HG02759 (cell line): ENCODE results near the gene PAPPA.

Experiments used
- ATAC-seq: cut with Tn5 transposase; IDR thresholded peaks from one replicate; pipeline ENCODE4 v1.9.1; 2021; ENCODE audit warnings: mild to moderate bottlenecking, moderate library complexity; ENCODE audit not compliant: unreplicated experiment

The PAPPA gene

DNA sequence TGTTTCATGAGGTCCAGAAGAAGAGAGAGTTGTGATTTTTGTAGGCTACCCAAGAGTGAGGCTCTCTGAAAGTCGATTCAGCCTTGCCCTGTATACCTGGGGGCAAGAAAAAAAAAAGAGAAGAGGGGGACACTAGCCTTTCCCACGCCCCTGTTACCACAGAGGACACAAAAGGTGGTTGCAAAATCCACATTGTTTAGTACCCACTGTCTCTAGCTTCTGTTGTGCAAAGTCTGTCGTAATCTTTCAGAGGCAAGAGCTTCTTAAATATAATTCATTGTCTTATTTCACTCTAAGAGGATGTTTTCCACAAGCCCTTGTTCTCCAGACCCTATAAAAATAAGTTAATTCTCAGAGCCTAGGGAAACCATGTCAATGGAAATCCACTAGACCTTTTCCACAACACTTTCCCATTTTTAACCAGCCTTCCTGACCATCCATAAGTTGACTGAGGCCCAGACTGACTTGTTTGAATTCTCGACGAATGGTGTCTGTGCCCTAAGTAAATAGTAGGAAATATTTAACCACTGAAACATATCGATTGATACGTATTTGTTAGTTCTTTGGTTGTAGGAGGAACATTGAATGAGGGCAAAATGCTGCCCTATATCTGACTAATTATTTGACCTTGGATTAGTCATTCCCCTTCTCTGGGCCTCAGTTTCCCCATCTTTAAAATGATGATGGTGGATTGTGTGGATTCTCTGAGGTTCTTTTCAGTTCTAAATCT lies 182.7 kb downstream of the PAPPA start:
- ATAC-seq = no peak

DNA sequence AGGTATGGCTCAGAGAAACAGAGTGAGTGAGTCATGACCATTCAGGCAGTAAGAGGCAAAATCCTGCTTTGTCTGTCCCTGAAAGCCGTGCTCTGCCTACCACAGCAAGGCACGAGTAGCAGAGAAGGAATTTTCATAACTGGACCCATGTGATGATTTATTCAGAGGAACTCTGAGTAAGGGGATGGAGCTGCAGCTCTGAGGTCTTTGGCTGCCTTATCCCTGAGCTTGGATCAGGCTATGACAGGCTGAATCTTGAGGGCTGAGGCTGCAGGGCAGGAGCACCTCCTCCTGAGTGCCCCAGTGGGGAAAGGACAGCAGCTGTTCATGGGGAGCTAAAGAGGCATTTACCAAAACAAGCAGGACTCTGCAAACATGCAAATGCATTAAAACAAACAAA lies 183.4 kb downstream of the PAPPA start:
- ATAC-seq = no peak

- no peak for ATAC-seq
Observed at GRCh38 chr9:116340270-116340669, 186.7 kb downstream of the PAPPA start.

DNA sequence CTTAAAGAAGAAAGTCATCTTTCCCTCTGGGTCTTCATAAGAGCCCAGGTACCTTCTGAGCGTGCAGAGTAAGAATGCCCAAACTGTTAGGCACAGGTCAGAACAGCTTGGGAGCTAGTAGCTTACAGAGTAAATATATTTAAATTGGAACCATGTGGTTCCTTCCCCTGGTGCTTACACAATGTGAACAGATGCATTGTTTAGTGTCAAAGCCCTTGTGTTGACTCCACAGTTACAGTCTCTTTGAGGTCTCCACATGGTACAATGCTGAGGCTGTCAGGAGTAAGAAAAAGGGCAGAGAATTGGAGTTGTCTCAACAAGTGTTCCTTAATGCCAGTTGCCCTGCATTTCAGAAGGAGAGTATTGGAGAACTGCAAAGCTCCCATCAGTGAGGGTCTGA lies 188.5 kb downstream of the PAPPA start:
- no peak for ATAC-seq

DNA sequence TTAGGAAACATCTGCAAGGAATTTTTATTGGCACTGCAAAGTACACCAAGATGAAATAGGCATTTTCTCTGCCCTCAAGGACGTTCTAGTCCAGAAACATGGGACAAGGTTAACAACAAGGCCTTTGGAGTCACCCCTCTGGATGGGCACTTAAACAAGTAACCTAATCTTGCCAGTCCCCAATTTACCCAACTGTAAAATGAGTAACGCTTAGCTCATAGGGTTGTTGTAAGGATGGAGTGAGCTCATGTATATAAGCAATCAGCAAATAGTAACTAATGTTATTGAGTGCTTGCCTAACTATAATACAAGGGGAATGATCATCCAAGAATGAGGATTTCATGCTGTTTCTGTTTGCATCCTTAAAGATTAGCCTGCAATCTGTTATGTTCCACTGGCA lies 189.3 kb downstream of the PAPPA start:
- ATAC-seq = no peak

- no peak for ATAC-seq
Observed at GRCh38 chr9:116344416-116344815, 190.8 kb downstream of the PAPPA start.

DNA sequence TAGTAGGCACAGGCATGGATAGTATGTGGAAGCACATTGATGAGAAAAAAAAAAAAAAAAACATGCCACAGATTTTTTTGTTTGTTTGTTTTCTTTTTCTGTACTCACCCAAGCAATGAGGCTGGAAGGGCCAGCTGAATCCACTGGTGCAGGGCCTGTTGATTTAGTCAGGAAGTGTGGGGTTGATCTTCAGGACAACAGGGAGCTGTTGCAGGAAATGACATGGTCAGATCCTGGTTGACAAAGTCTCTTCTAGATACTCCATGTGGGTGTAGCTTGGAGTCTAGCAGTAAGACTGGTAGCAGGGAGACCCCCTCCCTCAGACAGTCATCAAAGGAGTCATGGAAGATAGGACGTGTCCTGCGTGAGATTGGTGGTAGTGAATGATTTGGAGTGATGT lies 191.8 kb downstream of the PAPPA start:
- ATAC-seq = no peak

DNA sequence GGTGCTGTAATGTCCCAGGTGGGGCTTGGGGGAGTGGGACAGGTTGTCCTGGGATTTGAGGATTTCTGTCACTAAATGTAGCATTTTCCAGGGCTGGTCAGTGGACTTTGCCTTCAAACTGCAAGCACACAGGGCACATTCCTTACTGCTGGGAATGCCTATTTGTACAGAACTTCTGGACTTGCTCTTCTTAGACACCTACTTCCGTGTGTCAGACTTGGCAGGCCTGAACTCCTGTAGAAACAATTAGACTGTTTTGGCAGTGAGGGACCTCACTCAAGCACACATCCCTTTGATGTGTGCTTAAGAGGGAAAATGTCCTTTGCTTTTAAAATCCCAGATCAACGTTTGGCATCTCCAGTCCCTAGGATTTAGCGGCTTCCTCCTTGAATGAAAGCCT lies 192.2 kb downstream of the PAPPA start:
- no peak for ATAC-seq

DNA sequence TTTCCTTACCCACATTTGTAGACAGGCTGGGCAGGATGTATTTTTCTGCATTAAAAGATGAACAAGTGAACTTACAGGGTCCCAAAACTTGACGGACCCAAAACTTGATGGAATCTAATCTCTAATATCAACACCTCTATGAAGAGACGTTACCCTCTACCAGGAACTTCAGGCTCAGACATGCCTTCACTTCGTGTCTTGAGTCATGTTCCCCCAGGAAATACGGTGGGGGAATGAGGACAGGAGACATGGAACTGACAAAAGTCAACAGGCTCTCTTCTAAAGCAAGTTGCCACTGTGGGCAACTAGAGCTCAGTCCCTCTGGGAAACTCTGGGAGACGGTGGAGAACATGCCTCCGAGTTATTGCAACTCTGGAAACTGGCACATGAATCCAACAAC lies 196.1 kb downstream of the PAPPA start:
- ATAC-seq = no peak

GRCh38 chr9:116350213-116350612 lies 196.6 kb downstream of the PAPPA start:
- no peak for ATAC-seq

DNA sequence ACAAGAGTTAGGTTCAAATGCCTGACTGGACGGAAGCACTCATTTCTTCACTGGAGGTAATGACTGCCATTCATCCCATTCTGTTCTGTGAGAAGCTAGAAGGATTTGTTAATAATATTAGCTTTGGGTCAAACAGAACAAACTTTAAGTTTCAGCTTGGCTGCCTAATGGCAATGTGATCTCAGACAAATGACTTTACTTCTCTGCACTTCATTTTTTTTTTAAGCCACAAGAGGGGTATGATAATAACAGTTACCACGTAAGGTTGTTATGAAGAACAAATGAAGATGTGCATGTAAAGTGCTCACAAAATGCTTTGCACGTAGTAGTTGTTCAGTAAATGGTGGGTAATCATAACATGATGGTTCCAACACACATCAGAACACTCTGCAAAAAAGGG lies 199.4 kb downstream of the PAPPA start:
- ATAC-seq = no peak

DNA sequence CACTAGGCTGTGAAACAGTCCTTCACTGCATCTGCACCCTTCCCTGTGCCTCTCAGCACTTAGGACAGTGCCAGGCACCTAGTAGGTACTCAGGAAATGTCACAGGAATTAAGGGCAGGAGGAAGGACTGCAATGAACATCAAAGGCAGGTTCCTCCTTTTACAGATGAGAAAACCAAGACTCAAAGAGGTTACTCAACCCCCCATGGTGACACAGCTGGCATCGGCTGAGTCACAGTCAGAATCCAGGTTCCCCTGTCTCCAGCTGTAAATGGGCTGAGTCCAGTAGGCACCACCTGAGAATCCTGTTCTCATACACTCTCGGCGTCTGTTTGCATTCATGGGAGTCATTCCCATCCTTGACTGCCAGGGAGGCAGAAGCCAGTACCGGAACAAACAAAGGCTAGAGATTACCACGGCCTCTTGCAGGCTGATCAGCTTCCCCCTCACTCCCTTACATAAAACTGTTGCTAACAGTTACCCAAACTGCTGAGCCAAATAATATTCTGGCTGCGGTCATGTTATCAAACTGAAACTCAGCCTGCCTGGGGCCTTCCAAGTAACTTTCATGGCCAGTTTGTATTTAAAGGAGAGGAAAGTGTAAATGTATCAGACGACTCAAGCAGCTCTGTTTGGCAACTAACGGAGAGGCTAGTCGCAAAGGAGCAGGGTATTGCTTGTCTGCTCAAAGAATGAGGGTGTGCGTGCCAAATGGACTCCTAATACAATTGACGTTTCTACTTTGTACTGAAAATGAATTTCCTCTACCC lies 201.7 kb downstream of the PAPPA start:
- ATAC-seq = no peak

DNA sequence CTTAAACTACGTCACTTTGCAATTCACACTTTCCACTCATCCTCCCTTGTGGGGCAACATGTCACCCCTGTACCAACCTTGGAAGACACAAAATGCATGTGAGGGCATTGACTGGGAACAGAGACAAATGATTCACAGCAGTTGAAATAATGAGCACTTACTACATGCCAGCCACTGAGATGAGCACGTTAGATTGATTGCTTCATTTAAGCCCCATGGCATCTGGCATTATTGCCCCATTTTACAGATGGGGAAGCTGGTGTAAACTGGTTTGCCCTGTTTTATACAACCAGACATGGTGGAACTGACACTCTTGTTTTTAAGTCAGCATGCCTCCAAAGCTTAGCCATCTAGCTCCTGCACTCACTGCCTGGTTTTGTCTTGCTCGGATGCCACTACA lies 204.7 kb downstream of the PAPPA start:
- ATAC-seq = no peak

GRCh38 chr9:116360016-116360415 lies 206.4 kb downstream of the PAPPA start:
- ATAC-seq = no peak

GRCh38 chr9:116360989-116361388 lies 207.4 kb downstream of the PAPPA start:
- no peak for ATAC-seq

- no peak for ATAC-seq
Observed at GRCh38 chr9:116361547-116361946, 208.0 kb downstream of the PAPPA start.

- ATAC-seq = no peak
Observed at GRCh38 chr9:116362493-116362892, 208.9 kb downstream of the PAPPA start.

DNA sequence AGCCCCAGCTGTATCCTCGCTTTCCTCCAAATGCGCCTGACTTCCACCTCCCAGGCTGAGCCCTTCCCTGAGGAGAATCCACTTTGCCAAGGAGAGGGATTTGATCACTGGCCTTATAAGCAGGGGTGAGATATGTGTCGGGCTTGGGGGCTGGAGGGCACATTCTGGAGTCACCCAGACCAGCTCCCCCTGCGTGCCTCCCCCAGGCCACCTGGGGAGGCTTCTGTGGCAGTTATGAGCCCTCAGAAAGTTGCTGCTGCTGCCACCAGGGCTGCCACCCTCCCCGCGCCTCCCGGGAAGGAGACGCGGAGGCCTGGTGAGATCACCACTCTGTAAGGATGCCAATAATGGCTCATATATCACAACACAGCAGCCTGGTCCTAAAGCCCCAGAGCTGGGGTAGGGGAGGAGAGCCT lies 211.5 kb downstream of the PAPPA start:
- no peak for ATAC-seq

- ATAC-seq = no peak
Observed at GRCh38 chr9:116366241-116366640, 212.7 kb downstream of the PAPPA start.

GRCh38 chr9:116368680-116369079 lies 215.1 kb downstream of the PAPPA start:
- no peak for ATAC-seq

GRCh38 chr9:116369706-116370105 lies 216.1 kb downstream of the PAPPA start:
- no peak for ATAC-seq

- no peak for ATAC-seq
Observed at GRCh38 chr9:116370556-116370955, 217.0 kb downstream of the PAPPA start.
